A673 (cell line): ENCODE results near the gene INTS4.
"Not testable (repeated sequence)": the region's sequence is repeated elsewhere in the genome, so short reads cannot be mapped to it uniquely, and the experiment has no call there.

Source experiments
- CTCF ChIP-seq: fragments of 300-800, 200-600 bp; sonication (generic); conservative IDR thresholded peaks from 2 replicates; pipeline ENCODE4 v1.5.1; 2017; ENCODE audit warnings: low read depth, mild to moderate bottlenecking, antibody characterized with exemption, low read length, moderate library complexity, mixed read lengths
- EZH2 ChIP-seq: fragments of 200-600 bp; sonication (generic); IDR thresholded peaks from 2 replicates; pipeline ENCODE4 v1.6.1; 2017; ENCODE audit warnings: borderline replicate concordance, low read depth, mild to moderate bottlenecking, mixed read lengths, antibody characterized with exemption, low read length; ENCODE audit not compliant: poor library complexity, severe bottlenecking

GRCh38 chr11:77914307-77914791 lies 80.1 kb downstream of the INTS4 start:
- TF ChIP-seq CTCF, EZH2: not testable (repeated sequence)
